NCI-H1694 (cell line): ENCODE data around the gene KRT33B.
"Not testable (repeated sequence)": the region's sequence is repeated elsewhere in the genome, so short reads cannot be mapped to it uniquely, and the experiment has no call there.

Source experiments
- DNase-seq: peaks from one replicate; lab custom pipeline; 2025; lab: John Stamatoyannopoulos, UW

KRT33B gene

DNA sequence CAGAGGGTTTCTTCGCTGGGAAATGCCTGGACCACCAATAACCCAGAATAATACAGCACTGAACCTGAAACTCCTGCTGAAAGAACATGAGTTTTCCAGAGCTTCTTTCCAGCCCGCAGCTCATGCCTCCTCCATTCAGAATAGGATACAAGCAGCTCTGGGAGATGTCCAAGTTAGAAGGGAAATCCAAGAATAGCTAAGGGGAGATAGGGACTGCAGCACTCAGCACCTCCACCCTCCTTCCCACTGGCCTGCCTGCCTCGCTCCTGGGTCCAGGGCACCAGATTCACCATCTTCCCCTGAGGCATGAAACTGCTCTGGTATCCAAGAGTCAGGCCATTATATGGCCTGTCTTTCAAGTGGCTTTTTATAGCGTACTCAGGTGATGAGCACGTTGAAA lies 23.7 kb upstream of the KRT33B start:
- DNase-seq: no peak

DNA sequence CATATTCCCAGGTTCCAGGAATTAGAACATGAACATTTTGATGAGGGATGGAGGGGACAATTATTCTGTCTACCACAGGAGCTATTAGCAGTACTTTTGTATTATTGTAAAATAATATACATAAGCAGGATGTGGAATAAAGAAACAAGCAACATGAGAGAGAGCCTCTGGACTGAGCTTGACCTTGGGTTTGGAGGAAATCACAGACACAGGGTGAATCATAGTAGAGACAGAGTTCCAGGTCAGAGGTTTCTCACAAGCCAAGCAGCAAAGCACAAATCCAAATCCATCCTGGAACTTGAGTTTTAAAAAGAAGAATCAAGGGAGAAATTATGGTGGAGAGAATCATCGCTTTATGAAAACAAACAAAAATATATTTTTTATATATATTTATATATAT lies 22.7 kb upstream of the KRT33B start:
- no peak for DNase-seq

DNA sequence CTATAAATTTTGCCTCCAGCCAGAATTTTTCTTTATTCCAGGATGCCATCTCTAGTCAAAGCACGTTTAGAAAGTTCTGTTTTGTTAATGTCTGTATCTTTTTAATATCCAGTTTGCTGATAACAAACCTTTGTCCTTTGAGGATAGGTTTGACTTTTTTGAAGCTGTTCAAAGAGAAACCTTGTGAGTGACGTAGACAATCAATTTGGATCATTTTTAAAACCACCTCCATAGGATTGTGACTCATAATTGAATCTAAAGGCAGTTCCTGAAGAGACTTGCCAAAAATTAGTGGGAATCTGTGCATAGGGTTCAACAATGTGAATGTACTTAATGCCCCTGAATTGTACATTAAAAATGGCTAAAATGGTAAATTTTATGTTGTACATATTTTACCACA lies 21.9 kb upstream of the KRT33B start:
- no peak for DNase-seq

DNA sequence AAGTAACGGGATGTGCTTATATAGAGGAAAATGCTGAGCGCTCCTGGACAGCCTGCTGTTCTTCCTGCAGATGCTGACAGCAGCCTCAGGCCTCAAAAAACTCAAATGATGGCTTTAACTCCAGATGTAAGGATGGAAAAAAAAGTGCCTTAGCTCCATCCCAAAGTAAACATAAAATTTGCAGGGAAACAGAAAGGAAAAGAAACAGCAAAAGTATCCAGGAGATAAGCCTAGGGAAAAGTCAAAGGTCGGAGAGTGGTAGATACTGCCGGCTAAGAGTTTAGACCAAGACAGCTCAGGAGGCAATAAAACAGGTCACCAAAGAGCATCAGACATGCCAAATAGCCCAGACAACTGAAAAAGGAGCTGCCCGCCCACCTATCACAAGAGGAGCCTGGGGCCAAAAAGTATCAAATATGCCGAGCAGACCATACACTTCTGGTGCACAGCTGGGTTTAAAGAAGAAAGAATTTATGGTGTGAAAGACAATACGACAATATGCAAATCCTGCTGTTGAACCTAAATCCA lies 20.9 kb upstream of the KRT33B start:
- no peak for DNase-seq

DNA sequence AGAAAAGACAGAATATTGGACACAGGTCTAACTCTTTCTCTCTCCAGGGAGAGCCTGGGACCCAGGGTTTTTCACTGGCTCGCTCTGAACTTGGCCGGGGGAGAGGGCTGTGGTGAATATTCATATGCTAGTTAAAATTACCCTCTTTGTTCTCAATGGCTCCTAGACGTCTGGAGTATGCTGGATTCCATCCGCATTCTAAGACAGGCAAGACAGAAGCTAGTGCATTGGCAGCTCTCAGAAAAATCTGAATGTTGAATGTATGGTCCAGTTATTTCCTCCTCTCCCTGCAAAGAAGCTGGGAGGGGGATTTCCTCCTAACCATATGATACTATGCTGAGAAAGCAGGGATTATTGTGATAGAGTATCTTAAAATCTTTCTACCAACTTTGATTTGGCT lies 18.1 kb upstream of the KRT33B start:
- no peak for DNase-seq

DNA sequence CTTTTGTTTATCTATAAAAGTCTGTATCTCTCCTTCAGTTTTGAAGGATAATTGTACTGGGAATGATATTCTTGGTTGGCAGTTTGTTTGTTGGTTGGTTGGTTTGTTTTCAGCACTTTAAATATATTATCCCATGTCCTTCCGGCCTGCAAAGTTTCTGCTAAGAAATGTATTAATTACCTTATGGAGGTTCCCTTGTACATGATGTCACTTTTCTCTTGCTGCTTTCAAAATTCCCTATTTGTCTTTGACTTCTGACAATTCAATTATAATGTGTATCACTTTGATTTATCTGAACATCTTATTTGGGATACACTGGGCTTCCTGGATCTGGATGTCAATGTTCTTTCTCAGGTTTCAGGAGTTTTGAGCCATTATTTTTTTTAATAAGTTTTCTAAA lies 16.6 kb upstream of the KRT33B start:
- no peak for DNase-seq

DNA sequence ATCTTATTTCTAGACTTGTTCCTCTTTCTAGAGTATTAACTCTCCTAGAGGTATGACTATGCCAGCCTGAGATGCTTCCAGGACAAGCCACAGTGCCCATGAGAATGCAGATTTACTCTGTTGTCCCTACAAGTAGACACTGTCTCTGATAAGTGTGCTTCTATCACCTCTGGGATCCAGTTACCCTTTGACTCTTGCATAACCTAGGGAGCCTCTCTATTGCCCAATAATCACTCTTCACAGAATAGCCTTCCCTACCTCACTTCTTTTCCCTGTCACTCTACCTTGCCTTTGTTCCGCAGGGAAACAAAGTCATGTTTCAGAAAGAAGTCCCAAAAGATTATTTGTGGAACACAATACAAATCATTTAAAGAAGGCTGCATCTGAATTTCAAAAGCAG lies 14.1 kb upstream of the KRT33B start:
- DNase-seq: no peak

DNA sequence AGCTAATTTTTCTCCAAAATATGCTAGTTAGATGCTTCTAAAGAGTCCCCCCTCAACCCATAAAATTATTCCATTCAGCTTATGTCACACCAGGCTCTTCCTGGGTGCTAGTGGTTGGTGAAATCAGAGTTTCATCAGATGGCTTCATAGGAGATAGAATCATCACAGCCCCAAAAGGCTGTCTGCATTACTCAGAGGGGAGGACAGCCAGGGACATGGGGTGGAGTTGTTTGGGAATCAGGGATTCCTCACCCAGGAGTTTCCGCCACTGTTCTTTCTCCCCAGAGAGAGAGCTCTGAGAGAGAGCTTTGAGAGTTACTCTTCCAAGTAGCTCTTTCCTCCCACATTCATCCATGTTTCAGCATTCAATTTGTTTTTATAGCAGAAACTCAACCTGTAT lies 12.8 kb upstream of the KRT33B start:
- no peak for DNase-seq

DNA sequence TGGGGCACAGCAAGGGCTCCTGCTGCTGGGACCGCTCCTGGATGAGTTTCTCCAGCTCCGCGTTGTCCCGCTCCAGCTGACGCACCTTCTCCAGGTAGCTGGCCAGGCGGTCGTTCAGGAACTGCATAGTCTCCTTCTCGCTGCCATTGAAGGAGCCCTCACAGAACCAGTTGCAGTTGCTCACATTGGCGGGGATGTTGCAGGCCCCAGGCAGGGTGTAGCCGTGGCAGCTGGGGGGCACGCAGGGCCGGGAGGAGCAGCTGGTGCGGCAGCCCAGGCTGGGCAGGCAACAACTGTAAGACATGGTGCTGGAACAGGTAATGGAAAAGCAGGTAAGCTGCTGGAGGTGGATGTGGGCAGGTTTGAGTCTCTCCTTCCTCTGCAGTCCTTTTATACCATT lies 12.3 kb upstream of the KRT33B start, which contains the start of gene KRT34:
KRT34 (minus strand) TSS at position 364 of the 400 bp plus-strand sequence; CDS start at position 304, 60 bp downstream.
- DNase-seq: not testable (repeated sequence)

DNA sequence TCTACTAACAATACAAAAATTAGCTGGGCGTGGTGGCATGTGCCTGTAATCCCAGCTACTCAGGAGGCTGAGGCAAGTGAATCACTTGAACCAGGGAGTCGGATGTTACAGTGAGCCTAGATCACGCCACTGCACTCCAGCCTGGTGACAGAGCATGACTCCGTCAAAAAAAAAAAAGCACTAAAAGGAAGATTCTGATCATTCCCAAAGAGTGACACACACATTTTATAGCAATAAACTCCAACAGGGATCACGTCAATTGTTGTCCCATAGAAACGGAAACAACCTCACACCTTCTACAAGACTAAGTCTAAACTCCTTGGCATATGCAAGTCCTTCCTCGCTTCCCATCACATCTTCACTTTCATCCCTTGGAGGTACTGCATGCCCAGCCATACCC lies 10.5 kb upstream of the KRT33B start:
- DNase-seq: not testable (repeated sequence)

DNA sequence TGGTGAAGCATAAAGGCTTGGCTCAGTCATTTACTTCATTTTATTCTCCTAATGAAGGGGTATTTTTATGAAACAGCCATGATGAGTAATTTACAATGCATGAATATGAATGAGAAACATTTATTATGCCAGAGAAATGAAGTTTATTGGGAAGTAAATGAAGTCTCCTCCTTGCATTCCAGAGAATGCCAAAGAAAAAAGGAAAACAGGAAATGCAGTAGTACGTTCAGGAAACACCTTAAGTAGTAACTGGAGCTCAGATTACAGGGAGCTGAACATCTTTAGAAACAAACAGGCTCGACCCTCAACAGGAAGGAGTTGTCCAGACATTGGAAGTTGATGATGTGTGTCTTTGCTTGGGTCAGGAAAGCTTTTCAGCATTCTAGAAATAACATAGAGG lies 7.9 kb upstream of the KRT33B start:
- DNase-seq: no peak

DNA sequence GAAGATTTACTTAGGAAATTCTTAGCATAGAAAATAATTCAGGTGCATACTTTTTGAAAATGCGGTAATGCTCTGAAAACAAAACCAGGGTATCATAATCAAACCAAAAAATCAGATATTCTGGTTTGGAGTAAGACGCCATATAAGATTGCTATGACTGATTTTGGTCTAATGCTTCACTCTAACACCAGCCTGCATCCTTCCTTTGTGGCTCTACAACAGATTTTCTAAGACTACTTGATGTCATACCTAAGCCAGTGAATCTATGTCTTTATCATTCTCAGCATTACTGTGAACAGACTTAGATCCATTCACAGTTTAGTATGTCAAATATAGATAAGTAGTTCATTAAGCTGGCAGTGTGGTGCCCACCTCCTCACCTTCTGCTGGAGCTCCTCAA lies 590 bp downstream of the KRT33B start:
- DNase-seq: no peak

DNA sequence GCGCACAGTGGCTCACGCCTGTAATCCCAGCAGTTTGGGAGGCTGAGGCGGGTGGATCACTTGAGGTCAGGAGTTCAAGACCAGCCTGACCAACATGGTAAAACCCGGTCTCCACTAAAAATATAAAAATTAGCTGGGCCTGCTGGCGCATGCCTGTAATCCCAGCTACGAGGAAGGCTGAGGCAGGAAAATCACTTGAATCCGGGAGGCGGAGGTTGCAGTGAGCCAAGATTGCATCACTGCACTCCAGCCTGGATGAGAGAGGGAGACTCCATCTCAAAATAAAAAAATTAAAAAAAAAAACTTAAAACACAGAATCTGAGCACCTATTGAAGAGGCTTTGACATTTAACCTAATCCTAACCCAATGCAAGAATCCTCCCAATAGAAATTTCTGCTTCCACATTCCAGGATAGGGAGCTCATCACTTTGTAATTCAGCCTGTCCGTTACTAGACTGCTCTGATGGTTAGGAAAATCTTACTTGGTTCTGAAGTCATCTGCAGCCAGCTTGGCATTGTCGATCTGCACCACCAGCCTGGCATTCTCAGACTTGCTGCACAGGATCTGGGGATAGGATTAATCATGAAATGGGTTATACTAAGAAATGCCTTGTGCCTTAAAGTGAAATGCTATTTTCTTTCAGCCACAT lies 2.1 kb downstream of the KRT33B start:
- no peak for DNase-seq

DNA sequence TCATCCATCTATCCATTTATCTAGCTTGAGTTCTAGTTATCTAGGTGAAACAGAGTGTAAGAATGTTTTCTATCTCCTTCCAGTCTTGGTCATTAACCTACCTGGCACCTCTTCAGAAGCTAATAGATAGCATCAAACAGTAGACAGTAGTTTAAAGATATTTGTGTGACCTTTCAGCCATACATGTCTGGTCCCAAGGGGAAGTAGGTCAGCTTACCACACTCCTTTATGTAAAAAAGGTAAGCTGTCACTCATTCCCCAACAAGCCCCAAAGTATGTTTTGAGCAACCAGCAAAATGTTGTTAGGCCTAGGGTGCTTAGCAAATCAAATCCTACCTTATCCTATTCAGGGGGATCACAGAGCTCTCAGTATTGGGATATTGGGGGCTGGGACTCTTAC lies 3.5 kb downstream of the KRT33B start:
- no peak for DNase-seq

DNA sequence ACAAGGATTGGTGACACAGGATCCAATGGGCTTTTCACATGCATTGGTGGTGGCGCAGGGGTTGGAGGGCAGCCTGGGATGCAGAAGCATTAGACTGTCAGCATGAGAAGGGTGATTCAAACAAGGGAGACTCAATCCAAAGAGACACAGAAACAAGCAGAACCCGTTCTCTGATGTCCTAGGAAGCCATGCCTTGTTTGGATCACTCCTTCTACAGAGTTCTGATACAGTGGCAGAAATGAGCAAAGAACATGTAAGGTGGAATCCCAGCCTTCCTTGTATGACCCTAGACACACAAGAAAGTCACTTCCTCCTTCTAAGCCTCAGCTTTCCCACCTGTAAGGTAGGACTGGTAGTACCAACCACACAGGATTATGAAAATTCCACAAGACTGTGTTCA lies 5.7 kb downstream of the KRT33B start:
- DNase-seq: no peak

DNA sequence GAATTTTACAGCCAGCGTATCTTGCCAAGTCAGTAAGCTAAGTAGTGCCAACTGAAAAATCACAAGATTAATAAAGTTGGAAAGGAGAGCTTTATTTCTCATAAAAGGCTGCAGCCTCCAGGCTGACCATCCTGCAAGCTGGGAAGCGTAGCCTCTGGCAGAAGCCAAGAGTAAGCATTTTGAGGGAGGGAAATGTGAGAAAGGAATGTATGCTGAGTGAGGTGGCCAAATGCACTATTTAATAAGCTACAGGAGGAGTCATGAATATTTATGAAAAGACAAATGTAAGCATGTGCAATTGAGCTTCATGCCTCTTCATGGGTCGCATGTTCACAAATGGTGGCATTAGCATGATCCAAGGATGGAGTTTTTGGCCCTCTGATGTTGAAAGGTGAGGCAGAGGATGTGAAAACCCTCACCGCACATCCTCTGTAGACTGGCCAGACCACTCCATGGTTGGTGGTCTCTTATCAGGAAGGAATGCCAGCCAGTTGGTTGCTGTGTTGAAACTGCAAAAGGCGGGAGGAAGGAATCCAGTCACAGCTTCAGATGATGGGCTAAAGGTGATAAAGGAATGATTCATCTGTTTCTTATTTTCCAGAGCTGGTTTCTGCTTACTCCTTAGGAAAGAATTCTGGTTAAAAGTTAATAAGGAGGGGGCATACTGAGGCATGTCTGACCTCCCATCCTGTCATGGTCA lies 9.2 kb downstream of the KRT33B start:
- no peak for DNase-seq

DNA sequence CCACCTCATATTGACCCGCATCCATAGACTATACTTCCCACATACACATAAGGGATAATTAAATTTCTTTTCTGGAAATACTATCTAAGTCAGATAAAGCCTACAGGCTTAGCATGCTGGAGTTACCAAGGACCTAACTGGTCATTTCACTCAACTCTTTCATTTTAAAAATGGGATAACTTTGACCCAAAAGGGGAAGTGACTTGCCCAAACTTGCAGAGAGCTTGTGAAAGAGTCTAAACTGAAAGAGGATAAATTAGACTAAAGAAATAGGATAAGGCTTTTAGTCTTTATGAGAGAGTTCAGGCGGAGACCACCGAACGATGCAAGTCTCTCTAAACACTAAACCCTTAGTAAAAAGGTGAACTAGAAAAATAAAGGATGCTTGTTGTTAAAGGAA lies 15.1 kb downstream of the KRT33B start:
- DNase-seq: no peak

DNA sequence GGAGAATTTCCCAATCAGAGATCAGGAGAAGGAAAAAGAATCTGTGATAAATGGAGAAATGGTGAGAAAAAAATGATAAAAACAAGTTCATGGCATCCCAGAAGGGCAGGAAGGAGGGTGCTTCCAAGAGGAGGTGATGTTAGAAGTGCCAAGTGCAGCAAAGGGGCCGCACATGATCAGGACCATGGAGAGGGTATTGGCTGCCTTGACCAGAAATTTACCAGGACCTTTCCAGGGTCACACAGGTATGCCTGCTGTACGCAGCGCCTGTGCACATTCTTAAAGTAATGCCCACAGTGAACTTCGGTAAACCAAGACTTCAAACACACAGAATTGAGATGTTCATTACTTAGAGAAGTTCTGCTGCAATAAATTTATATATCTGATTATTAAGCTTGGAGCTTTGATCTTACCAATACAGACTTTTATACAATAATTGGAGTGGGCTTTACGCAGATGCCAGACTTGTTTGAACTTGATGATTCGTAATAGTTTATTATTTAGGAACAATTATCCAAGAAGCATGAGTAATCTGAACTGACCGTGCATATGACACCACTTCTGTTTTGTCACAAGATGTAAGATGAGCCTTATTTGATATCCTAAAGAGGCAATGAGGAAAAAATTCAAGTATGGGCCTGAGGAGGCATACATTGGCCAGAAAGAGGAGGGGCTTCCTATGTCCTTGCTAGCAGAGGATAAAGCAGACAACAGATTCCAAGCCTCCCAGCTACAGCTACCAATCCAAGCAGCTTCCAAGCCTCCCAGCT lies 16.8 kb downstream of the KRT33B start:
- DNase-seq: no peak

DNA sequence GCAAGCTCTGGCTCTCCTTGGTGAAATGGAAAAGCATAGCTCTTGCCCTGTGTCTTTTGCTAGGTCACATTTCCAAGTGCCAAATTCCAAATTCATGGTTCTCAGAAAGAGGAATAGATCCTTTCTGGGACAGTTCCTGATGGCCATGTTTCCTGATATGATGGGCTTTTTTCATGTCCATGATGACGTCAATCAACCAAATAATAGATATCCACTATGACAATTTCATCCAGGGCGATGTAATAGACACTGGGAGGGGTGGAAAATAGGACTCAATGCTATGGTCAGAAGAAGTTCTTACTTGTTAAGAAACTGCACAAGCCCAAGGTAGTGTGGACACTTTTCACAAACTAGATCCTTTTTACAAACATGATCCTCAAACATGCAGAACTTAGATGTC lies 18.4 kb downstream of the KRT33B start:
- DNase-seq: no peak

DNA sequence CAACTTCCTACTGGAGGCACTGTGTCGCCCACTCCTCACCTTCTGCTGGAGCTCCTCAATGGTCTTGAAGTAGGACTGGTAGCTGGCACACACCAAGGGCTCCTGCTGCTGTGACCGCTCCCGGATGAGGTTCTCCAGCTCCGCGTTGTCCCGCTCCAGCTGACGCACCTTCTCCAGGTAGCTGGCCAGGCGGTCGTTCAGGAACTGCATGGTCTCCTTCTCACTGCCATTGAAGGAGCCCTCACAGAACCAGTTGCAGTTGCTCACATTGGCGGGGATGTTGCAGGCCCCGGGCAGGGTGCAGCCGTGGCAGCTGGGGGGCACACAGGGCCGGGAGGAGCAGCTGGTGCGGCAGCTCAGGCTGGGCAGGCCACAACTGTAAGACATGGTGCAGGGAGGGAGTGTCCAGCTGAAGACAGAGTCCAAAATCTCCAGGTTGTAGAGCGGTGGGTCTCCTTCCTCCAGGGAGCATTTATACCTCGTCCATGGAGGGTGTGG lies 19.2 kb downstream of the KRT33B start, which contains the start of gene KRT33A:
KRT33A (minus strand) TSS at position 448 of the 498 bp plus-strand sequence; CDS start at position 387, 61 bp downstream.
- DNase-seq: not testable (repeated sequence)

DNA sequence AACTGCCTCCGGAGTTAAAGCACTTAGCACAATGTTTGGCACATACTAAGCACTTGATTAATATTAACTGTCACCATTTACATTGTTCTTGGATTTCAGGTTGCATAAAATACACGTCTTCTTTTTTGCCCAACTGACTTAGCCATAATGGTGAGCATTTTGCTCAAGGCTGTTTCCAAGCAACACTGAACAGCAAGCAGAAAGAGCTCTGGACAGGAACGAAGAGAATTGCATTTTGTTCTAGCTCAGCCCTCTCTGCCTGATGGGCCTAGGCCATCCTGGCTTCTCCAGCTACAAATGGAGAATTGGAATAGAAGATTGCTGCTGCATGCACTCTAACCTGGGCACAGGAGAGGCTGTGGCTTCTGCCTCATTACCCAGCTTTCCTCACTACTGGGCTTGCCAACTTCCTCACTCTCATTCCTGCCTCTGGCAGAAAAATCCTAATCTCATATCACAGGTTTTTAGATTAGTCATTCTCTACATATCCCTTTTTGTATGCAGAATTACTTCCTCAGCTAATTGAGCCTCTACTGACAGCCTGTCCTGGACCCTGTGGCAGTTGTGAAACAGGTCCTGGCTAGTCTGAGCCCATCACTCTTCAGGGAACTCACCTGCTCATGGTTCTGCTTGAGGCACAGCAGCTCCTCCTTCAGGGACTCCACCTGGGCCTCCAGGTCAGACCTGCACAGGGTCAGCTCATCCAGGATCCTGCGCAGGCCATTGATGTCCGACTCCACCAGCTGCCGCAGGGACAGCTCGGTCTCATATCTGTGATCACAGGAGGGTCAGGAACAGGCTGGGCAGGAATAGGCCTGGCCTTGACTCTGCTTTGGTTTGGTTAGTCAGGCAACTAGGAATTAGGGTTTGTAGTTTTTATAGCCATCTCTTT lies 21.5 kb downstream of the KRT33B start:
- no peak for DNase-seq
